ENCODE data around the gene ADAM19. TPM values are rescaled to one million over a fixed set of nuclear protein-coding genes. Genes with fewer than 3 reads are reported as not detected.

The ADAM19 gene
- total RNA-seq, 1 donor from 2014 or later = 4.9 TPM

DNA sequence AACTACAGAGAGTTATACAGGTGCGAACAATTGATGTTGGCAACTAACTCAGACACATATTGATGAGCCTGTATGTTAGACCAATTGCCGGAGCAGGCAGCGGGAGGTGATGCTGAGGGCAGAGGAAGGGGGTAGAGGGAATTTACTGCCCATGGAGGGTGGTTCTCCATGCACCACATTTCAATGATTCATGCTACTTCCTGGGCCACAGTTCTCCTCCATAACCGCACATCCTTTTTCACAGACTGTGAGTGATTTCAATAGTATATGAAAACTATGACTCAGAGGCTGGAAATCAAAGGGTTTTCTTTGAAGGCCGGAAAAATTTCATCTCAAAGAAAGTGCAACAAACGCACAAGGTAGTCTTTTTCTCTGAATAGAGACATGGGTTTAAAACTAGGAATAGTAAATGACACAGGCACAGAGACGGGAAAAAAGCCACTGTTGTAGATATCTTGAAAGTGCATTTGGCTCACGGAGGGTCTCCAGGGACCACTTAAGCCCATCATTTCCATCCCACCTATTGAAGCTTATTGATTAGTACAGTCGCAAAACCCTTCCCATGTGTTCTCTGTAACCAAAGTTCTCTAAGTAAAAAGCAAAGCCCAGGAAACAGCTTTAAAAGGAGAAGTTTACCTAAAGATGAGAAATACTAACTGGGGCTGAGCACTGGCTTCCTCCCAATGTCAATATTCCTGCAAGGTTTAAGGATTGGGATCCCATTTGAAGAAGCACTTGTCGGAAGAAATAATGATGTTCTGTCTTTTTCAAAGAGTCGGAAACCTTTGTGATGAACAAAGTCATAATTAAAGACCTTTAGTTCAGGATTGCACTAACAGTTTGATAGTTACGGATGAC lies 28.0 kb upstream of the ADAM19 start:
- H3K36me3 ChIP-seq = no peaks in the 10 kb centered on the region
- H3K4me3 ChIP-seq = no peak overlapping the region
- H3K27me3 ChIP-seq = no peaks in the 10 kb centered on the region
- no peaks in the 10 kb centered on the region for H3K4me1 ChIP-seq
- intact Hi-C loops (cut with DNase I) = no loop called here
- TF ChIP-seq, protein P1, sequence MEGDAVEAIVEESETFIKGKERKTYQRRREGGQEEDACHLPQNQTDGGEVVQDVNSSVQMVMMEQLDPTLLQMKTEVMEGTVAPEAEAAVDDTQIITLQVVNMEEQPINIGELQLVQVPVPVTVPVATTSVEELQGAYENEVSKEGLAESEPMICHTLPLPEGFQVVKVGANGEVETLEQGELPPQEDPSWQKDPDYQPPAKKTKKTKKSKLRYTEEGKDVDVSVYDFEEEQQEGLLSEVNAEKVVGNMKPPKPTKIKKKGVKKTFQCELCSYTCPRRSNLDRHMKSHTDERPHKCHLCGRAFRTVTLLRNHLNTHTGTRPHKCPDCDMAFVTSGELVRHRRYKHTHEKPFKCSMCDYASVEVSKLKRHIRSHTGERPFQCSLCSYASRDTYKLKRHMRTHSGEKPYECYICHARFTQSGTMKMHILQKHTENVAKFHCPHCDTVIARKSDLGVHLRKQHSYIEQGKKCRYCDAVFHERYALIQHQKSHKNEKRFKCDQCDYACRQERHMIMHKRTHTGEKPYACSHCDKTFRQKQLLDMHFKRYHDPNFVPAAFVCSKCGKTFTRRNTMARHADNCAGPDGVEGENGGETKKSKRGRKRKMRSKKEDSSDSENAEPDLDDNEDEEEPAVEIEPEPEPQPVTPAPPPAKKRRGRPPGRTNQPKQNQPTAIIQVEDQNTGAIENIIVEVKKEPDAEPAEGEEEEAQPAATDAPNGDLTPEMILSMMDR (IDR thresholded peaks at IDR 0.05) = no peak
- TF ChIP-seq POLR2A (IDR thresholded peaks at IDR 0.05) (no peak), POLR2AphosphoS5 (IDR thresholded peaks at IDR 0.05; ENCODE audit: insufficient read depth in 1 of 2, low read depth in 1 of 2) (no peak)
- no peaks in the 10 kb centered on the region for H3K9me3 ChIP-seq
- no peak for DNase-seq (ENCODE audit: extremely low spot score in 2 of 2)
- H3K27ac ChIP-seq = no peak overlapping the region

DNA sequence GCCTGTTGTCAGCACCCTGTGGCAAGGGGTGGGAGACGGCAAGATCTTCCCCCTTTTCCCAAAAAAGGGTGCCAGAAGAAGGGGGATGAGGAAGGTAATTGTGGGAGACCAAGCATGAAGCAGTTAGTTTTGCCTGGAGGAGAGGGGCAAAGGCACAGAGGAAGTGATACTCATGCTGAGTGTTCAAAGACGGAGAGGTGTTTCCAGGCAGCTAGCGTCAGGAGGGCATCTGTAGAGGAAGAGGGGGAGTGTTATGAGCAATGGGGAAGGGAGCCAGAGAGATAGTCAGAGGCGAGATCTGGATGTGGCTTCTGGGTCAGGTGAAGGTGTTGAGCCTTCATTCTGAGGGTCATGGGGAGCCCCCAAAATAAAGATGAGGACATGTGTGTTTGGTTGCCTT lies 26.9 kb upstream of the ADAM19 start:
- no peak for TF ChIP-seq POLR2A (IDR thresholded peaks at IDR 0.05)
- TF ChIP-seq, protein P1 (IDR thresholded peaks at IDR 0.05) = no peak
- no peak for TF ChIP-seq POLR2AphosphoS5 (IDR thresholded peaks at IDR 0.05; ENCODE audit: insufficient read depth in 1 of 2, low read depth in 1 of 2)
- H3K36me3 ChIP-seq = no peaks in the 10 kb centered on the region
- no peak overlapping the region for H3K27ac ChIP-seq
- no peak for DNase-seq (ENCODE audit: extremely low spot score in 2 of 2)
- intact Hi-C loops (cut with DNase I) = no loop called here
- no peaks in the 10 kb centered on the region for H3K27me3 ChIP-seq
- no peaks in the 10 kb centered on the region for H3K4me1 ChIP-seq
- no peak overlapping the region for H3K4me3 ChIP-seq
- no peaks in the 10 kb centered on the region for H3K9me3 ChIP-seq

DNA sequence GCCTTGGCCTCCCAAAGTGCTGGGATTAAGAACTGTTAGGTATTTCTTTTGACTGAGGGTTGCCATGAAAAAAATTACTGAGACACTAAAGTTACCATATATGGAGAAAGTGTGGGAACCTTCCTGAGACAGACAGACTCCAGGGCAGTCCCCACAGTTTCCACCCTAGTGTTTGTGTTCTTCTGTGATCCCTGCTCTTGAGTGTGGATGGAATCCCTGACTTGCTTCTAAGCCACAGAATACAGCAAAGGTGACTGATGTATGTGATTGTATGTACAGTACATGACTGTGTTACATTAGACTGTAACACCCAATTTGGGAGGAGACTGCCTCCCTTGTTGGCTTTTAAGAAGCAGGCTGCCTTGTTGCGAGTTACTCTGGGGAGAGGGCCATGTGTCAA lies 24.7 kb upstream of the ADAM19 start:
- intact Hi-C loops (cut with DNase I) = no loop called here
- Histone ChIP-seq H3K9me3 (no peaks in the 10 kb centered on the region), H3K36me3 (no peaks in the 10 kb centered on the region), H3K27me3 (no peaks in the 10 kb centered on the region), H3K27ac (no peak overlapping the region), H3K4me3 (no peak overlapping the region), H3K4me1 (no peaks in the 10 kb centered on the region)
- DNase-seq (ENCODE audit: extremely low spot score in 2 of 2) = no peak
- TF ChIP-seq POLR2A (IDR thresholded peaks at IDR 0.05) (no peak), POLR2AphosphoS5 (IDR thresholded peaks at IDR 0.05; ENCODE audit: insufficient read depth in 1 of 2, low read depth in 1 of 2) (no peak)
- TF ChIP-seq, protein P1 (IDR thresholded peaks at IDR 0.05) = no peak

DNA sequence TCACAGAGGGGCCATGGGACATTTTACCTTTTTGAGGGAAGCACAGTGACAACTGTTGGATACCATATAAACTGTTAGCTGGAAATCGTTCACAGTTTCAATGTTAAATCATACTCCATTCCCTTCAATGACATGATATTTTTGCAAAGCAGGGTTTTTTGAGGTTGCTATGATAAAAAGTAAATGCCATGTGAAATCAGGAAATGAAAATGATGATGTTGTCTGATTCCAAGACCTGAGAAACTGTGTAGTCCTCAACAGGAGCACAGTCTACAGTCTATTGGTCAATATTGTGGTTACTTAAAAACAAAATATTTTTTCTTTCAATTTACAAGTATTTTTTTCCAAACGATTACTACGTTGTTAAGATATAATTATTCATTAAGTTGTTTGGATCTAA lies 24.0 kb upstream of the ADAM19 start:
- no peak for TF ChIP-seq POLR2A (IDR thresholded peaks at IDR 0.05)
- no peak for TF ChIP-seq POLR2AphosphoS5 (IDR thresholded peaks at IDR 0.05; ENCODE audit: insufficient read depth in 1 of 2, low read depth in 1 of 2)
- TF ChIP-seq, protein P1 (IDR thresholded peaks at IDR 0.05) = no peak
- H3K36me3 ChIP-seq = no peaks in the 10 kb centered on the region
- H3K4me1 ChIP-seq = no peaks in the 10 kb centered on the region
- no peaks in the 10 kb centered on the region for H3K27me3 ChIP-seq
- intact Hi-C loops (cut with DNase I) = no loop called here
- no peak overlapping the region for H3K27ac ChIP-seq
- DNase-seq (ENCODE audit: extremely low spot score in 2 of 2) = no peak
- H3K9me3 ChIP-seq = no peaks in the 10 kb centered on the region
- no peak overlapping the region for H3K4me3 ChIP-seq

DNA sequence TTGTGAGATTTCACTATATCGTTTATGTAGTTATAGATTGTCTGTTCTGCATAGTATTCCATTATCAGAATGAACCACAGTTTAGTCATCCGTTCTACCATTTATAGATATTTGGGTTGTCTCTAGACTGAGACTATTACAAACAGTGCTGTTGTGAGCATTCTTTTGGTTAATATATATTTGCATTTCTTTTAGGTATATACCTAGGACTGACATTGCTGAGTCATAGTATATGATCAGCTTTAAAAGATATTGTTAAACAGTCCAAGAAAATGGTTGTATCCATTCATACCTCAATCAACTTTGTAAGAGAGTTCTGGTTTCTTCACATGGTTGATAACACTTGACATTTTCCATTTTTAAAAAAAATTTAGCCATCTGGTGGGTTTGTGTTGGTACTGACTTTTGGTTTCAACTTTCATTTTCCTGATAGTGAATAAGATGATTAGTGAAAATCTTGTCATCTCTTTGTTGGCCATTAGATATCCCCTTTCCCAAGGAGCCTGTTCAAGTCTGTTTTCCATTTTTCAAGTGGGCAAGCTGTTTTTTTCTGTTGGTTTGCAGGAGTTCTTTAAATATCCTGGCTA lies 22.9 kb upstream of the ADAM19 start:
- Histone ChIP-seq H3K4me3 (no peak overlapping the region), H3K27me3 (no peaks in the 10 kb centered on the region), H3K36me3 (no peaks in the 10 kb centered on the region), H3K4me1 (no peaks in the 10 kb centered on the region), H3K9me3 (no peaks in the 10 kb centered on the region), H3K27ac (no peak overlapping the region)
- no peak for DNase-seq (ENCODE audit: extremely low spot score in 2 of 2)
- TF ChIP-seq POLR2A (IDR thresholded peaks at IDR 0.05) (no peak), POLR2AphosphoS5 (IDR thresholded peaks at IDR 0.05; ENCODE audit: insufficient read depth in 1 of 2, low read depth in 1 of 2) (no peak)
- TF ChIP-seq, protein P1 (IDR thresholded peaks at IDR 0.05) = no peak
- intact Hi-C loops (cut with DNase I) = no loop called here
